ENCODE results near the gene CCDC159. TPM values are rescaled to one million over a fixed set of nuclear protein-coding genes. Genes with fewer than 3 reads are reported as not detected.

CCDC159 gene
- total RNA-seq, 1 experiment from 2014 or later, result 9.4 TPM

DNA sequence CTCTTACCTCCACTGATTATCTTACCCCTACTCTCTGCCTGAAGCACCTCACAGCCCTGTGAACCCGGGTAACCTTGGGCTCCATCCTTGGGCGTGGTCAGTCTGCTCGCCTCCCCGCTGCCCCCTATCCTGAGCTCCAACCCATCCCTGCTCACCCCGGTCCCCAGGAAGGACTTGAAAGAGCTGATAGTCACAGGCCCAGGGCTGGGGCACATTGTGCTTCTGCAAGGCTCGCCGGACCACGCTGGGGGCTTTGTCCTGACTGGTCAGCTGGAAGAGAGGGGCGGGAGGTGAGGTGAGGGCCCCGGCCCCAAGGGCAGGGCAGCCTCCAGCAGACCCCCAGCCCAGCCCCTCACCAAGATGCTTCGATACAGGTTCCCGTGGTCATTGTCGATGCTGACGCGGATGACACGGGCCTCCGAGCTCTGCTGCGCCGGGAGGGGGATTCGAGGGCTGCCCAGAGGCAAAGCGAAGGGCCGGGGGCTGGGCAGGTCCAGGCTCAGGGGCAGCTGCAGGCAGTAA lies 50.8 kb downstream of the CCDC159 start:
- Histone ChIP-seq H3K27me3 (ENCODE audit: insufficient read depth, low read depth) (no peaks in the 10 kb centered on the region), H3K36me3 (ENCODE audit: low read depth) (0 out of 2 replicates have a peak, but pooled peaks cover 8% of the 10 kb centered on the region), H3K9me3 (ENCODE audit: insufficient read depth, low read depth) (no peaks in the 10 kb centered on the region), H3K4me1 (replicated peaks; ENCODE audit: insufficient read depth) (no peaks in the 10 kb centered on the region), H2AFZ (no peak overlapping the region), H3K27ac (no peak overlapping the region), H3K4me3 (no peak overlapping the region), H3F3A (ENCODE audit: insufficient read depth, low read depth) (peaks cover 23% of the 10 kb centered on the region), H4K20me1 (ENCODE audit: insufficient read depth) (peaks cover 4% of the 10 kb centered on the region; the same call in 1 of the 2 replicates), H3K9me2 (ENCODE audit: insufficient read depth) (no peaks in the 10 kb centered on the region), H3K79me2 (ENCODE audit: low read depth) (no peaks in the 10 kb centered on the region), H3K4me2 (no peak overlapping the region)
- intact Hi-C loops (cut with micrococcal nuclease; ENCODE audit: unreplicated experiment), result no loop called here
- ChIA-PET CTCF (no interaction called here), POLR2A (ENCODE audit: unreplicated experiment) (no interaction called here)
- TF ChIP-seq CTCF (conservative IDR thresholded peaks at IDR 0.05) (no peak), EZH2 (IDR thresholded peaks at IDR 0.05; ENCODE audit: low read depth) (no peak)
- BruUV-seq (replicated peaks), result no TSS peak
- DNase-seq, result no peak

DNA sequence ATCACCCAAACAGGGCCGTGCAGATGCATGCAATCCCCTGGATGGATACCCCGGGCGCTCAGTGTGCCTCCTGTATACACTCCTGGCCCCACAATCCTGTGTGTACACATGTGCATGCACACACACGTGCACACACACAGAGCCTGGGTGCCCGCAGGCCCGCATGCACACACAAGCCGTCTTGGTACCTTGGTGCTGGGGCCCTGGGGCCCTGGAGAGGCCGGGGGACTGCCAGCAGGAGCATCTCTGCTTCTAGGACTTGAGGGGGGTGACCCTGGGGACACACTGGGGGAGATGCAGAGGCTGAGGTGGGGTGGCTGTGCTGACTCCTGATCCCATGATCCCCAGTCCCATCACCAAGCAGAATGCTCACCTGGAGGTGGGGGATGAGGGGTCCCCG lies 53.3 kb downstream of the CCDC159 start:
- Histone ChIP-seq H3K27me3 (ENCODE audit: insufficient read depth, low read depth) (no peaks in the 10 kb centered on the region), H3K36me3 (ENCODE audit: low read depth) (peaks cover 8% of the 10 kb centered on the region; the same call in 1 of the 2 replicates), H3K9me2 (ENCODE audit: insufficient read depth) (no peaks in the 10 kb centered on the region), H3K4me3 (no peak overlapping the region), H2AFZ (no peak overlapping the region), H3K4me1 (replicated peaks; ENCODE audit: insufficient read depth) (no peaks in the 10 kb centered on the region), H3K79me2 (ENCODE audit: low read depth) (no peaks in the 10 kb centered on the region), H4K20me1 (ENCODE audit: insufficient read depth) (no peaks in the 10 kb centered on the region), H3K27ac (no peak overlapping the region), H3K9me3 (ENCODE audit: insufficient read depth, low read depth) (no peaks in the 10 kb centered on the region), H3F3A (ENCODE audit: insufficient read depth, low read depth) (peaks cover 12% of the 10 kb centered on the region), H3K4me2 (no peak overlapping the region)
- no peak for TF ChIP-seq EZH2 (IDR thresholded peaks at IDR 0.05; ENCODE audit: low read depth)
- no peak for TF ChIP-seq CTCF (conservative IDR thresholded peaks at IDR 0.05)
- BruUV-seq (replicated peaks), result no TSS peak
- CTCF ChIA-PET, result interaction anchor here (0.6 kb wide), 1 partner anchor 222 kb away, joined by 4 read pairs; no protein-coding TSS in a partner anchor
- DNase-seq, result no peak
- POLR2A ChIA-PET (ENCODE audit: unreplicated experiment), result no interaction called here
- intact Hi-C loops (cut with micrococcal nuclease; ENCODE audit: unreplicated experiment), result no loop called here

DNA sequence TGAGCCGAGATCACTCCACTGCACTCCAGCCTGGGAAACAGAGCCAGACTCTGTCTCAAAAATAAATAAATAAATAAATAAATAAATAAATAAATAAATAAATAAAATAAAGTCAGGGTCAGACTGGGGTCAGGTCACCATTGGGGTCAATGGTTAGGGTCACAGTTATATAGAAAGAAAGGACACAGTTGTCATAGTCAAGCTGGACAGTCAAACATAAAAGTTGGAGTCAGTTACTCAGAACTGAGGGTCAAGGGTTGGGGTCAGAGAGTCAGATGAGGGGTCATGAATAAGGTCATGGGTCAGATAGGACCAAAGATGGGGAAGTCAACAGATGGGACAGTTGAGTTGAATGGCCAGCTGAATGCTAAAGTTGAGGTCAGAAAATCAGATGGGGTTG lies 54.5 kb downstream of the CCDC159 start:
- Histone ChIP-seq H3K4me3 (no peak overlapping the region), H3K9me3 (ENCODE audit: insufficient read depth, low read depth) (no peaks in the 10 kb centered on the region), H3K36me3 (ENCODE audit: low read depth) (peaks cover 8% of the 10 kb centered on the region; the same call in 1 of the 2 replicates), H3K4me1 (replicated peaks; ENCODE audit: insufficient read depth) (no peaks in the 10 kb centered on the region), H3F3A (ENCODE audit: insufficient read depth, low read depth) (peaks cover 16% of the 10 kb centered on the region), H3K4me2 (no peak overlapping the region), H2AFZ (no peak overlapping the region), H3K9me2 (ENCODE audit: insufficient read depth) (no peaks in the 10 kb centered on the region), H4K20me1 (ENCODE audit: insufficient read depth) (no peaks in the 10 kb centered on the region), H3K79me2 (ENCODE audit: low read depth) (no peaks in the 10 kb centered on the region), H3K27ac (no peak overlapping the region), H3K27me3 (ENCODE audit: insufficient read depth, low read depth) (no peaks in the 10 kb centered on the region)
- intact Hi-C loops (cut with micrococcal nuclease; ENCODE audit: unreplicated experiment), result no loop called here
- no peak for DNase-seq
- ChIA-PET CTCF (interaction anchor here (0.6 kb wide), 1 partner anchor 51 kb away, joined by 4 read pairs; no protein-coding TSS in a partner anchor), POLR2A (ENCODE audit: unreplicated experiment) (no interaction called here)
- BruUV-seq (replicated peaks), result no TSS peak
- TF ChIP-seq CTCF (conservative IDR thresholded peaks at IDR 0.05) (no peak), EZH2 (IDR thresholded peaks at IDR 0.05; ENCODE audit: low read depth) (no peak)
